Esophagus muscularis mucosa (tissue), 4 donors: Measurements from ENCODE around the gene SCN8A. TPM values are rescaled to one million over a fixed set of nuclear protein-coding genes. Genes with fewer than 3 reads are reported as not detected.

Experiments
- DNase-seq: peaks from one replicate; pipeline ENCODE4 v3.0.0-alpha.2; 2017; ENCODE audit errors: extremely low spot score
- H3K27ac ChIP-seq, 4 donors: fragments of 200-600 bp; sonication (generic); replicated peaks in 1 of 4; 1 replicate in 3 of 4; 2 replicates in 1 of 4; pipeline ENCODE4 v1.5.1; 2016 to 2019; ENCODE audit warnings: mild to moderate bottlenecking in 1 of 4
- H3K27me3 ChIP-seq, 4 donors: fragments of 200-600 bp; sonication (generic); one replicate each; pipeline versions ENCODE4 v1.5.1 to v1.6.0; 2016 to 2019
- H3K36me3 ChIP-seq, 4 donors: fragments of 200-600 bp; sonication (generic); one replicate each; pipeline ENCODE4 v1.5.1; 2016 to 2019
- H3K4me1 ChIP-seq, 4 donors: fragments of 200-600 bp; sonication (generic); one replicate each; pipeline ENCODE4 v1.5.1; 2016 to 2019
- H3K4me3 ChIP-seq, 4 donors: fragments of 200-600 bp; sonication (generic); 1 replicate in 2 of 4; 2 replicates in 2 of 4; pipeline ENCODE4 v1.5.1; 2016 to 2019; ENCODE audit warnings: mild to moderate bottlenecking in 4 of 4, moderate library complexity in 1 of 4
- H3K9me3 ChIP-seq, 4 donors: fragments of 200-600 bp; sonication (generic); 1 replicate in 3 of 4; 2 replicates in 1 of 4; pipeline ENCODE4 v1.5.1; 2016 to 2019
- CTCF ChIP-seq, 3 experiments: fragments of 200-600 bp in 2 of 3; fragments of 450-650 bp in 1 of 3; sonication (generic) in 2 of 3; IDR thresholded peaks; one replicate each; pipeline ENCODE4 v1.5.1; 2017 to 2019; ENCODE audit warnings: antibody characterized with exemption in 3 of 3, mild to moderate bottlenecking in 2 of 3, moderate library complexity in 1 of 3
- EP300 ChIP-seq: sonication (generic); formaldehyde crosslinking; IDR thresholded peaks from one replicate; pipeline ENCODE4 v1.6.1; 2017; ENCODE audit warnings: antibody characterized with exemption
- POLR2A ChIP-seq: fragments of 450-650 bp; IDR thresholded peaks from one replicate; pipeline ENCODE4 v1.6.1; 2017; ENCODE audit warnings: antibody characterized with exemption, moderate library complexity, mild to moderate bottlenecking, low read depth
- POLR2AphosphoS5 ChIP-seq, 2 donors: sonication (generic); formaldehyde crosslinking; IDR thresholded peaks; one replicate each; pipeline ENCODE4 v1.6.1; 2017; ENCODE audit warnings: antibody characterized with exemption in 2 of 2
- WGBS: methylation state at CpG from one replicate; pipeline ENCODE4 v1.1.5; 2018; 5-methylcytosine and 5-hydroxymethylcytosine counted together
- intact Hi-C: fragments of 100-400 bp; cut with DNase I; formaldehyde crosslinking; loops from one replicate; pipeline ENCODE4 v1.15.1; 2023
- total RNA-seq, 4 donors: library from RNA; depleted of rRNA; stranded (reverse); fragments of >200 nt; gene quantifications; one replicate each; pipeline versions ENCODE4 v1.1.0 to v1.2.1, GENCODE V29; 2016

Gene SCN8A
- total RNA-seq, 4 donors from 2014 or later, result 0.26 to 0.42 (median 0.31) TPM

- Histone ChIP-seq H3K27ac (peak overlapping the region in 1 of 4 donors; percentile 10), H3K36me3 (no peaks in the 10 kb centered on the region), H3K27me3 (peaks cover 0 to 34% (median 0%) of the 10 kb centered on the region in 4 donors), H3K4me1 (peaks cover 1 to 22% (median 19%) of the 10 kb centered on the region in 4 donors), H3K4me3 (peak overlapping the region; percentile 22 to 51 (median 30)), H3K9me3 (no peaks in the 10 kb centered on the region)
- intact Hi-C loops, result no loop called here
- no peak for DNase-seq
- TF ChIP-seq POLR2A (no peak), EP300 (no peak), CTCF (IDR thresholded peaks at IDR 0.05) (no peak), POLR2AphosphoS5 (IDR thresholded peaks at IDR 0.05) (no peak)
- 48% methylated on average over 11 of the region's 21 CpGs for WGBS
Measured at GRCh38 chr12:51855586-51856428, 264.8 kb downstream of the SCN8A start.

GRCh38 chr12:51860986-51861385 is 270.0 kb downstream of the SCN8A start:
- no peak for DNase-seq
- TF ChIP-seq CTCF (IDR thresholded peaks at IDR 0.05) (no peak), POLR2A (no peak), POLR2AphosphoS5 (IDR thresholded peaks at IDR 0.05) (no peak), EP300 (no peak)
- WGBS, result 91% methylated on average over 3 of the region's 3 CpGs
- H3K4me1 ChIP-seq, result peaks cover 11 to 24% (median 20%) of the 10 kb centered on the region in 4 donors
- H3K27ac ChIP-seq, result no peak overlapping the region
- intact Hi-C loops, result no loop called here
- no peak overlapping the region for H3K4me3 ChIP-seq
- H3K9me3 ChIP-seq, result no peaks in the 10 kb centered on the region
- peaks cover 0 to 66% (median 7%) of the 10 kb centered on the region in 4 donors for H3K27me3 ChIP-seq
- no peaks in the 10 kb centered on the region for H3K36me3 ChIP-seq

Other genes starting within 250 kb of the SCN8A start
- gene CELA1, start 244.6 kb upstream of the SCN8A start, total RNA-seq, result not detected
- gene GALNT6, start 199.8 kb upstream of the SCN8A start, total RNA-seq, result 1 to 10 TPM; 1.4 to 5.8 (median 3.1) TPM
- gene SLC4A8, start 166.4 kb upstream of the SCN8A start, total RNA-seq, result 1 to 10 TPM in 1 of 4 donors, under 1 TPM in 3; 0.46 to 1.7 (median 0.90) TPM